Osteocyte (in vitro differentiated cells): ENCODE data around the gene BCAP29. TPM values are rescaled to one million over a fixed set of nuclear protein-coding genes. Genes with fewer than 3 reads are reported as not detected.

Source experiments
- DNase-seq: peaks from one replicate; pipeline ENCODE4 v3.0.0; 2021; ENCODE audit warnings: mixed read lengths; ENCODE audit not compliant: unreplicated experiment; ENCODE audit errors: extremely low spot score
- H3K27ac Mint-ChIP-seq: one replicate; pipeline ENCODE4 v1.8.0; 2021; ENCODE audit warnings: mild to moderate bottlenecking, mixed read lengths; ENCODE audit not compliant: unreplicated experiment
- H3K27me3 Mint-ChIP-seq: one replicate; pipeline ENCODE4 v1.8.0; 2021; ENCODE audit warnings: mixed read lengths; ENCODE audit not compliant: unreplicated experiment
- H3K36me3 Mint-ChIP-seq: one replicate; pipeline ENCODE4 v1.8.0; 2021; ENCODE audit warnings: mixed read lengths; ENCODE audit not compliant: unreplicated experiment
- H3K4me1 Mint-ChIP-seq: one replicate; pipeline ENCODE4 v1.8.0; 2021; ENCODE audit warnings: mixed read lengths; ENCODE audit not compliant: unreplicated experiment
- H3K4me3 Mint-ChIP-seq: one replicate; pipeline ENCODE4 v1.8.0; 2021; ENCODE audit warnings: mild to moderate bottlenecking, moderate library complexity, mixed read lengths; ENCODE audit not compliant: unreplicated experiment
- H3K9me3 Mint-ChIP-seq: one replicate; pipeline ENCODE4 v1.8.0; 2021; ENCODE audit warnings: mixed read lengths; ENCODE audit not compliant: unreplicated experiment
- CTCF ChIP-seq: fragments of 200-600 bp; sonication (generic); IDR thresholded peaks from 2 replicates; pipeline ENCODE4 v1.5.0; 2021; ENCODE audit warnings: antibody characterized with exemption, mild to moderate bottlenecking, moderate library complexity
- total RNA-seq: library from RNA; stranded (reverse); gene quantifications from 2 replicates; pipeline ENCODE4 v1.2.1, GENCODE V29; 2021

The BCAP29 gene
- total RNA-seq, 1 donor from 2014 or later, result 62.5 TPM

DNA sequence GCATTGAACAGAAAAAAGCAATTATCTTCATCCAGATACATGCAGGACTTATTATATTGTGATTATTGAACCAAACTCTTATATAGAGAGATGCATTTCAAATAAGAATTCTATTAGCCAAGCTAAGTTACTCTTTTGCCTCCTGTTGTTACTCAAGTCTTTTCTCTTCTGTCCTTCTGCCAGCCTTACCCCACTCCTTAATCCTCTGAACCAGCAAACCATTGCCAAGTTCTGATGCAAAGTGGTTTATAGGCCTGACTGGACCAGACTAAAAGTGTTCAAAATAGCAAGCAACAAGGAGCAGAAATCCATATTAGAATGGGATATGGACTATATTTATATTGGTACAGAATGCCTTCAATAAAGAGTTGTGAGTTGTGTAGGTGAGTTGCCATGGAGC is 78.4 kb downstream of the BCAP29 start:
- peaks cover 79% of the 10 kb centered on the region for H3K27me3 Mint-ChIP-seq
- no peaks in the 10 kb centered on the region for H3K9me3 Mint-ChIP-seq
- peaks cover 9% of the 10 kb centered on the region for H3K4me1 Mint-ChIP-seq
- no peak overlapping the region for H3K27ac Mint-ChIP-seq
- H3K36me3 Mint-ChIP-seq, result no peaks in the 10 kb centered on the region
- no peak for DNase-seq
- no peak for TF ChIP-seq CTCF
- H3K4me3 Mint-ChIP-seq, result no peak overlapping the region

DNA sequence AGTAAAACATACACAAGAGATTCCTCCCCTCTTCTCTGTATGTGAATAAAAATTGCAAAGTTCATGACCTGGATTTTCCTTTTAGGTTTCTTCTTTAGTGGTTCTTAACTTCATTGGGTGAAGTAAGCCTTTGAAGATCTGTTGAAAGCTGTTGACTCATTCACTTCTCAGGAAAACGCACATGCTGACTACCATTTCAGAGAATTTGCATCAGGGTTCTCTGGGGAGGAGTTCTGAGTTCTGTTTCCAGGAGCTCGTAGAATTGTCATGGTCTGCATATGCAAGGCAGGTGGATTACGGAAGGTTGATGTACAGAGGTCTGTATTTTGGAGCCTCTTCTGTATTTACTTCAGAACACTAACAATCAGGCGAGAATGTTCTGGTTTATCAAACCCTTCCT is 79.6 kb downstream of the BCAP29 start:
- no peak overlapping the region for H3K4me3 Mint-ChIP-seq
- H3K9me3 Mint-ChIP-seq, result no peaks in the 10 kb centered on the region

DNA sequence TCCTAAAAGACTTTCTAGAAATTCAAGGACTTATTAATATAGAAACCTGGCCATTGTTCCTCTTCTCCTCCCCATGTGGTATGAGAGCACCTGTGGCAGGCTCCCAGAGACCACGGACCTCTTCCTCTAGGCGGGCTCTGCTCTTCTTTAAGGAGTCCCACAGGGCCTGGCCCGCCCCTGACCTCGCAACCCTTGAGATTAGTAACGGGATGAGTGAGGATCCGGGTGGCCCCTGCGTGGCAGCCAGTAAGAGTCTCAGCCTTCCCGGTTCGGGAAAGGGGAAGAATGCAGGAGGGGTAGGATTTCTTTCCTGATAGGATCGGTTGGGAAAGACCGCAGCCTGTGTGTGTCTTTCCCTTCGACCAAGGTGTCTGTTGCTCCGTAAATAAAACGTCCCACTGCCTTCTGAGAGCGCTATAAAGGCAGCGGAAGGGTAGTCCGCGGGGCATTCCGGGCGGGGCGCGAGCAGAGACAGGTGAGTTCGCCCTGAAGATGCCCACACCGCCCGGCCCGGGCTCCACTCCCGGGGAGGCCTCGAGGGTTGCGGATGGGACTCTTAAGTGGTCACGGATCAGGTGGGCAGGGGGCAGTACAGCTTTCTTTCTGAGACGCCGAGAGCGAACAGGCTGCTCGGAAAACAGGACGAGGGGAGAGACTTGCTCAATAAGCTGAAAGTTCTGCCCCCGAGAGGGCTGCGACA is 80.5 kb downstream of the BCAP29 start, which contains the start of gene SLC26A4:
TSS of gene SLC26A4 (plus strand) at position 448 of the 700 bp plus-strand sequence. CDS start 814 bp downstream, outside the sequence.
- H3K4me1 Mint-ChIP-seq, result peaks cover 9% of the 10 kb centered on the region
- no peak for DNase-seq
- peaks cover 77% of the 10 kb centered on the region for H3K27me3 Mint-ChIP-seq
- H3K27ac Mint-ChIP-seq, result no peak within 1 kb of the TSS
- no peaks in the 10 kb centered on the region for H3K36me3 Mint-ChIP-seq
- no peak for TF ChIP-seq CTCF
- peak within 1 kb of the TSS; percentile 83 for H3K4me3 Mint-ChIP-seq
- H3K9me3 Mint-ChIP-seq, result no peaks in the 10 kb centered on the region

More for the DNA sequence above, 79.6 kb downstream of the BCAP29 start:
- TF ChIP-seq CTCF, result no peak
- no peaks in the 10 kb centered on the region for H3K36me3 Mint-ChIP-seq
- DNase-seq, result no peak
- H3K27me3 Mint-ChIP-seq, result peaks cover 78% of the 10 kb centered on the region
- H3K4me1 Mint-ChIP-seq, result peaks cover 9% of the 10 kb centered on the region
- no peak overlapping the region for H3K27ac Mint-ChIP-seq

- no peak for TF ChIP-seq CTCF
- Mint-ChIP-seq H3K27ac (no peak overlapping the region), H3K9me3 (no peaks in the 10 kb centered on the region), H3K27me3 (peaks cover 70% of the 10 kb centered on the region), H3K4me3 (peak overlapping the region; percentile 83), H3K36me3 (no peaks in the 10 kb centered on the region), H3K4me1 (peaks cover 9% of the 10 kb centered on the region)
- DNase-seq, result no peak
Measured at GRCh38 chr7:107661081-107661864, 81.2 kb downstream of the BCAP29 start.

- Mint-ChIP-seq H3K27ac (no peak overlapping the region), H3K27me3 (peaks cover 66% of the 10 kb centered on the region), H3K4me3 (peak overlapping the region; percentile 83), H3K9me3 (no peaks in the 10 kb centered on the region), H3K36me3 (no peaks in the 10 kb centered on the region), H3K4me1 (peaks cover 9% of the 10 kb centered on the region)
- peak; percentile 2 for TF ChIP-seq CTCF
- DNase-seq, result no peak
Measured at GRCh38 chr7:107661865-107662379, 81.9 kb downstream of the BCAP29 start.
